LHCN-M2 (cell line): ENCODE data around the gene ARPC5. TPM values are rescaled to one million over a fixed set of nuclear protein-coding genes. Genes with fewer than 3 reads are reported as not detected.
"Not testable (repeated sequence)": the region's sequence is repeated elsewhere in the genome, so short reads cannot be mapped to it uniquely, and the experiment has no call there.

ENCODE experiments used
- DNase-seq: peaks from one replicate; pipeline ENCODE4 v3.0.0-alpha.2; 2012; ENCODE audit warnings: low read depth
- polyA plus RNA-seq: library from polyadenylated mRNA; unstranded; fragments of >200 nt; gene quantifications from one replicate; pipeline ENCODE4 v1.2.1, GENCODE V29; 2012; ENCODE audit warnings: missing spikeins
- total RNA-seq: library from RNA; depleted of rRNA; stranded (reverse); fragments of >200 nt; gene quantifications from 2 replicates; pipeline ENCODE4 v1.2.3, GENCODE V29; 2014; rRNA removed

Gene ARPC5
- 226 and 239 TPM in 2 replicates for total RNA-seq
- 308 TPM for polyA plus RNA-seq

- peak; percentile 98 for DNase-seq
Measured at GRCh38 chr1:183635606-183636333, at the start of gene ARPC5. Gene ARPC5 (minus strand): TSS chr1:183635783. CDS start chr1:183635659, 124 bp downstream.

- peak; percentile 55 for DNase-seq
Measured at GRCh38 chr1:183685112-183685713, 49.6 kb upstream of the ARPC5 start.

GRCh38 chr1:183679363-183679762 lies 43.8 kb upstream of the ARPC5 start:
- DNase-seq: not testable (repeated sequence)

GRCh38 chr1:183678819-183679218 lies 43.2 kb upstream of the ARPC5 start:
- DNase-seq: no peak

- no peak for DNase-seq
Measured at GRCh38 chr1:183676586-183677189, 41.1 kb upstream of the ARPC5 start.

- no peak for DNase-seq
Measured at GRCh38 chr1:183675883-183676585, 40.5 kb upstream of the ARPC5 start.

- no peak for DNase-seq
Measured at GRCh38 chr1:183675381-183675780, 39.8 kb upstream of the ARPC5 start.

- DNase-seq: no peak
Measured at GRCh38 chr1:183674886-183675285, 39.3 kb upstream of the ARPC5 start.

GRCh38 chr1:183674339-183674738 lies 38.8 kb upstream of the ARPC5 start:
- no peak for DNase-seq

GRCh38 chr1:183673605-183674323 lies 38.2 kb upstream of the ARPC5 start:
- DNase-seq: no peak

GRCh38 chr1:183670169-183670568 lies 34.6 kb upstream of the ARPC5 start:
- DNase-seq: no peak

- peak; percentile 49 for DNase-seq
Measured at GRCh38 chr1:183656355-183656754, 20.8 kb upstream of the ARPC5 start.

GRCh38 chr1:183655562-183656075 lies 20.0 kb upstream of the ARPC5 start:
- DNase-seq: peak; percentile 84

- no peak for DNase-seq
Measured at GRCh38 chr1:183654706-183655105, 19.1 kb upstream of the ARPC5 start.

GRCh38 chr1:183653876-183654451 lies 18.4 kb upstream of the ARPC5 start:
- no peak for DNase-seq

GRCh38 chr1:183653462-183653794 lies 17.8 kb upstream of the ARPC5 start:
- DNase-seq: no peak

GRCh38 chr1:183652547-183653461 lies 17.2 kb upstream of the ARPC5 start, which contains the start of gene APOBEC4:
Gene APOBEC4 (minus strand): TSS chr1:183653316. CDS start chr1:183648781, 4,535 bp downstream.
- no peak for DNase-seq

GRCh38 chr1:183652107-183652506 lies 16.5 kb upstream of the ARPC5 start:
- no peak for DNase-seq

- no peak for DNase-seq
Measured at GRCh38 chr1:183651612-183652011, 16.0 kb upstream of the ARPC5 start.

GRCh38 chr1:183648042-183648441 lies 12.5 kb upstream of the ARPC5 start:
- no peak for DNase-seq
